DMS153 treated with DMSO at 0.1 percent for 48 hours (cell line): Measurements from ENCODE around the gene ZNF362.

Experiments used
- DNase-seq: peaks from one replicate; lab custom pipeline; 2025; ENCODE audit not compliant: unreplicated experiment; lab: John Stamatoyannopoulos, UW

The ZNF362 gene

DNA sequence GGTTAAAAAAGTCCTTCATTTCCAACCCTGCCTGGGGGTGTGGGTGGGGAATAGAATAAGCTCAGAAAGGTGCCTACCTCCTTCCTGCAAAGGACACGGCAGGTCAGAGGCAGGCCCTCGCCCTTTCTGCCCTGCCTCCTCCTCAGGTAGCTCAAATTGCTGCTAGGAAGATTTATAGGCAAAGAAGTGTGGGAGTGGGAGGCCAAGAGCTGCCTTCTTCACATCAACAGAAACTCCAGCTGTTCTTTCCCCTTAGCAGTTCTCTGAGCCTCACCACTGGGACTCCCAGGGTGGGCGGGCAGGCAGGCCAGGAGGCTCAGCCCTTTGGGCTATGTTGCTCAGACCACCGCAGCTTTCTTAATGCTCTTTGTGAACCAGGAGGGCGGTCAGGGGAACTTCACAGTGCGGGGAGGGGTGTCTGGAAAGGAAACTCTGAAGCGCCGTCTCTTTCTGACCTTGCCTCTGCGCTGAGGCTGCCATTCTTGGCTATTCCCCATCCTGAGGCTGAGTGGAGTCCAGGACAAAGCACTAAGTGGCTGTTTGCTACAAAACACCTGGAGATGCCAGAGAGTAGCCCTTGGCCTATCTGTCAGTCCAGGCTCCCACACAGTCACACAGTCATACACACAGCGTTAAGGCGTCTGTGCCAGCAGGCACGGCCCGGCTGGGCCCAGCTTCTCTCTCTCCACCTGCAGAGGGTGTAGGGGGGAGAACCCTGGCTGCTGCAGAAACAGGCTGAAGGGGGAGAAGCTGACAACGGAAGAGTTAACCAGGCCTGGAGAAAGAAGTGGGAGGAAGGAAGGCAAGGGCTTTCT lies 67.6 kb downstream of the ZNF362 start:
- DNase-seq: no peak

GRCh38 chr1:33324677-33325575 lies 68.6 kb downstream of the ZNF362 start:
- DNase-seq: no peak

DNA sequence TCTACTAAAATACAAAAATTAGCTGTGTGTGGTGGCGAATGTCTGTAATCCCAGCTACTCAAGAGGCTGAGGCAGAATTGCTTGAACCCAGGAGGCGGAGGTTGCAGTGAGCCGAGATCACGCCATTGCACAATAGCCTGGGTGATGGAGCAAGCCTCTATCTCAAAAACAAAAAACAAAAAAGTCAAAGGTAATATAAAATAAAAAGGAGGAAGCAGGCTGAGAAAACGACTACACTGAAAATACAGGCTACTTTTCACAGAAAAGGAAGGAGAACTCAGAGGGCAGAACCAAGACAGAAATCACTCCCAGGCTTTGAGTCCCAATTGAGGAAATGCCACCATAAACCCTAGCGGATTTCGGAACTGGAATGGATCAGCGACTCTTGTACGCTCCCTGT lies 70.5 kb downstream of the ZNF362 start:
- no peak for DNase-seq

DNA sequence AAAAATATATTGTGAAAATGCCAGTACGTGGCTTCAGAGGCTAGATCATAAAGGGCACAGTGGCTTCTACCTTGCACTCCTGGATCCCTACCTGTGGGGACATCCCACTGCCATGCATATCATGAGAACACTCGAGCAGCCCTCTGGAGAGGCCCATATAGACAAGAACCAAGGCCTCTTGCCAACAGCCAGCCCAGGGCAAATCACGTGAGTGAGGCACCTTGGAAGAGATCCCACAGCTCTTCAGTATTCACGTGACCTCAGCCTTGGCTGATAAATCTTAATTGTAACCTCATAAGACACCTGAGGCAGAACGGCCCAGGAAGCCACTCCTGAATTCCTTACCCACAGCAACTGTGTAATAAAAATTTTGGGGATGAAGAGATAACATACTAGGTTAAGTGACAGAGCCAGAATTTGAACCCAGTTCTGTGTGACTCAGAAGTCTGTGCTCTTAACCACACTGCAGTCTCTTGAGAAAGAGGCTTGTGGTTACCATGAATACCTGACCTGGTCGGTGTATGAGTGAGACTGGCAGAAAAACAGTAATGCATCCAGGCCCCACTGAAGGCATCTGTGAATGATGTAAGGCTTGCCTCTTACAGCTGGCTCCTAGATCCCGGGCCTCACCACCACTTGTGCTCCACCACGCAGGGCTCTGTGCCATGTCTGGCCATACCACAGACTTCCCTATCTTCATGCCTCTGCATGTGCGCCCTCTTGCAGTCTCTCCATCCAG lies 71.5 kb downstream of the ZNF362 start:
- no peak for DNase-seq

DNA sequence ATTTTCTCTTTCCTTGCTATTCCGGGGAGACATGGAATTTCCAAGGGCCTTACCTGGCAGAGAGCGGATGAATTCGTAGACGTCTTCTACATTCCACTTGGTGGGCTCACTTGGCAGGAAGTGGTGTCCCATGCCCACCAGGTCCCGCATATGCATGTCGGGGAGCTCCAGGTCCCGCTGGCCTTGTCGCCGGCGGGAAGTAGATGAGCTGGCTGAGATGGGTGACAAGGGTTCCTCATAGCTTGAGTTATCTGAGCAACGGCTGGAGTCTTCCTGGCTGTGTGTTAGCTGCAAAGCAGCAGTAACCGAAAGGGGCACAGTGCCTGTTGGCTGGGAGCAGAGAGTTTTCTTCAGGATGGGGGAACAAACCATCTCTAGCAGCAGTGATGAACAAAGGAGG lies 72.5 kb downstream of the ZNF362 start:
- no peak for DNase-seq

DNA sequence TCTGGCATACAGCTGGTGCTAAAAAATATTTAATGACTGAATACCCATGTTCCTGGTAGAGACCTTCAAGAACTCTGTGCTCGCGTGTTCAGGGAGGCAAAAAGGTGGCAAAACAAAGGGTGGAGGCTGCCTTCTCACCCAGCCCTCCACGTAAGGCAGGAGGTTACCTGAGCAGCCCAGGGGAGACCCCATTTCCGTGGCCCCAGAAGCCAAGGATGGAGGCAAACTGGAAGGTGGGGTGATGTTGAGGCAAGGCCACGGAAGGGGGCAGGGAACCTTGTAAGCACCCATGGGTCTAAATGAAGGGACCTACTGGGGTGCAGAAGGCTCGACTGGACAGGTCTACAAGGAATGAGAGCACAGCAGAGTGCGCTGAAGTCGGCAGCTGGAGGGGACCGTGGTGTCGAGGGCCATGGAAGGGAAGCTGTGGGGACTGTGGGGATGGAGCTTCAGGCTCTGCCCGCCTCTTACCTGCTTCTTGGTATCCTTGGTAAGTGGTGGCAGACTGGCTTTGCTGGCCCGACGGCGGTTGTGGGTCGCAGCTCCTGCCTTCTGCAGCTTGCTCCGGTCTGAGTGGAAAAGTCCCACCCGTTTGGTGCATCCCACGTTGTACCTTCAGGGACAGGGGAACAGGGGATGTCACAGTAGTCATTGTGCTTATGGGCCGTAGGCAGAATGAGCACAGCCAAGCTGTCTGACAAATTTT lies 73.5 kb downstream of the ZNF362 start:
- DNase-seq: no peak

- DNase-seq: no peak
These were observed 74.1 kb downstream of the ZNF362 start for GRCh38 chr1:33330361-33330890.

GRCh38 chr1:33330906-33331305 lies 74.6 kb downstream of the ZNF362 start:
- DNase-seq: no peak

DNA sequence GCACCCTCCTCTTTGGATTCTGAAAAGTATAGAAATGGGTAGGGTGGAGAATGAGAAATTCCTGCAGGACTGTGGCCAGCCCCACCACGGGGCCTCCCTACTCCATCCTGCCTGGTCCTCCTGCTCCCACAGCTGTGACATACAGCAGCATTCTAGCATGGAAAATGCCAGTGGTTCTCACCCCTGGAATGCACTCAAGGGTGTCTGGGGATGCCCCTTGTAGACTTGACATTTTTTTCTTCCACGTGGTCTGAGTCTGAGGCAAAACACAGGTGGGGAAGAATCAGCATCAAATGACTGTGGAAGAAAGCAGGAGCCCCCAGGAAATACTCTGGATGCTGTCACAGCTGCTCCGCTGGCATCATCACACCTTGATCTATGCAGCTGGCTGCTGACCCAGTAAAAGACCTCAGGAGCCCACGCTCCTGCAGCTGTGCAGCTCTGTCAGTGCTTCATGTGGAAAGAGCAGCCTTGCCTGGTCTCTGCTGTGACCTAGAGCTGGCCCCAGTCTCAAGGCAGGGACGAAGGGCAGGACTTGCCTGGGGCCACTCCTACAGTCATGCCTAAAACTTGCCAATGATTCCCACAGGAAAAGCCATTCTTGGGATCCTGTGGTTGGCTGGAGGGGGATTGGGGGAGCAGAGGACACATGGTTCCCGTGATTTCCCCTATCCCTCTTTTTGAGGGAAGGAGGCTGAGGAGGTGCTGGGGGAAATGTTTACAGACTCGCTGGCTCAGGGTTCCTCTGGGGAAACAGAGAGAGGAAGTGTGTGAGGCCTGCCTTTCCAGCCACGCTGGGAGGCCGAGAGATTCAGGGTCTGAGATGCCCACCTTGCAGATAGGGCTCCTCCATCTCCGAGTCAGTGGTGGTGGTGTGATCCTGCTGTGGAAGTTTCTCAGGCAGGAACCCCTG lies 75.4 kb downstream of the ZNF362 start:
- DNase-seq: no peak

GRCh38 chr1:33332357-33332789 lies 76.1 kb downstream of the ZNF362 start:
- DNase-seq: no peak

- no peak for DNase-seq
These were observed 76.6 kb downstream of the ZNF362 start for GRCh38 chr1:33332881-33333280.

DNA sequence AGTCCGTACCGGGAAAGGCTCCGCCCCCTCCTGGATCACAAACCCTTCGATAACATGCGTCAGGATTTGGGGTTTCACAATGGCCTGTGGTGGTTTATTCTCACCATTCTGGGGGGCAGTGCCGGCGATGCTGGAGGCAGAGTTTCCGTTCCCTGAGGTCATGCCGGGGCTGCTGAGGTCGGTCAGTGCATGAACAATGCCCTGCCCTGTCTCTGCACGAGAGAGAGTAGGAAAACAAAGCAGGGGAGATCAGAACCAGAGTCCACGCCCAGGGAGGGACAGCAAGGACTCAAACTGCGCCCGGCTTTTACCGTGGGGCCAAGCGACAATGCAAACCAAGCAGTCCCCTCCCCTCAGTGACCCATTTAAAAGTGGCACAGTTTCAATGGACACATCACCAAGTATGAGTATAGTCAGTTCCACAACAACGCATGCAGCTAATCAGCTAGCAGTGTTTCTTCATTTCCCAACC lies 77.8 kb downstream of the ZNF362 start:
- no peak for DNase-seq

DNA sequence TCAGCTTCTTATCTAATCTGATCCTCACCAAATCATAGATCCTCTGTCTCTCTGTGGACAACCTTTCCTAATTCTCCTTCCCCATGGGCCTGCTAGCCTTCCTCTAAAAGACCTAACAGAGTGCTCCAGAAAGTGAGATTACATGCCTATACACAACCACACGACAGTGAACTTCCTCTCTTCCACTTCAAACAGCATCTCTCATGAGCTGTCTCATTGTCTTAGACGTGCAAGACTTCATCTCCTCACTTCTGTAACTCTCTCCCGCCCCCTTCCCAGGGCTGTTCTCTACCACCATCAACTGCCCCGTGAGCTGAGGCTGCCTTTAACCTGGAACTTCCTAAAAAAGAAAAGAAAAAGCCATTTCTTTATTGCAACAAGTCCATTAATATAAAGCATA lies 78.7 kb downstream of the ZNF362 start:
- no peak for DNase-seq

GRCh38 chr1:33336580-33336979 lies 80.3 kb downstream of the ZNF362 start:
- DNase-seq: no peak

GRCh38 chr1:33337441-33337840 lies 81.1 kb downstream of the ZNF362 start:
- DNase-seq: no peak

- no peak for DNase-seq
These were observed 81.8 kb downstream of the ZNF362 start for GRCh38 chr1:33338048-33338439.

GRCh38 chr1:33338440-33339211 lies 82.3 kb downstream of the ZNF362 start:
- DNase-seq: no peak

GRCh38 chr1:33339413-33339812 lies 83.1 kb downstream of the ZNF362 start:
- DNase-seq: no peak

DNA sequence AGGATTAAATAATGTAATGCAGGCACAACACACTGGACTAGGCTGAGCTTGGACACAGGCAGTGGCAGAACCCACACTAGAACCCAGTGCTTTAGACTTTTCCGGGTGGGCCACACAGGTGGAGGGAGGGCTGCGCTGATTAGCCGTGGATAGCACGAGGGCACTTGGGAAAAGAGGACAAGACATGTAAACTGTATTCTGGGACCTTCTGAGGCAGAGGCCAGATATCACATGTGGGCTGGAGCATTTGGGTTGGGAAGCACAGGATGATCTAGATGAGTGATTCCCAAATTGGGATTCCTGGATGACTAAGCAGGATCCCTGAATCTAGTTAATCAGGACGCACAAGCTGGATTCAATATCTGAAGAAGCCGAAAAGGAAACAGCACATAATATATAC lies 84.9 kb downstream of the ZNF362 start:
- DNase-seq: no peak
